IMR-90 (cell line): ENCODE data around the gene ODAD2. TPM values are rescaled to one million over a fixed set of nuclear protein-coding genes. Genes with fewer than 3 reads are reported as not detected.

Source experiments
- ATAC-seq: fragments of 200-7000 bp; cut with Tn5 transposase; 2 replicates; pipeline ENCODE4 v1.9.1; 2020; ENCODE audit warnings: low read depth, mild to moderate bottlenecking, moderate library complexity
- BruUV-seq: library from RNA; stranded (reverse); fragments of 400-500 nt; replicated peaks from 2 replicates; lab custom pipeline; 2021; lab: Mats Ljungman, UMichigan
- CTCF ChIA-PET: fragments of 300-600 bp; formaldehyde crosslinking; extraction: SDS; loops from one replicate; lab custom pipeline; 2021; ENCODE audit warnings: antibody characterized with exemption; lab: Yijun Ruan, JAX
- POLR2A ChIA-PET: fragments of 300-600 bp; sonication (Branson Sonifier 250); formaldehyde crosslinking; loops from one replicate; lab custom pipeline; 2022; ENCODE audit warnings: antibody characterized with exemption; ENCODE audit not compliant: unreplicated experiment; lab: Charles Lee
- DNase-seq: peaks from one replicate; pipeline ENCODE4 v3.0.0; 2013
- H2AFZ ChIP-seq: replicated peaks from 2 replicates; pipeline ENCODE3; 2013; ENCODE audit warnings: low read length, mild to moderate bottlenecking; ENCODE audit not compliant: poor library complexity
- H2AK5ac ChIP-seq: 2 replicates; pipeline ENCODE4 v1.6.1; 2013; ENCODE audit warnings: low read depth, low read length, inconsistent platforms
- H2AK9ac ChIP-seq: replicated peaks from 2 replicates; pipeline ENCODE3; 2013; ENCODE audit warnings: mild to moderate bottlenecking, low read depth, low read length, moderate library complexity; ENCODE audit not compliant: poor library complexity
- H2BK120ac ChIP-seq: 2 replicates; pipeline ENCODE4 v1.6.1; 2013; ENCODE audit warnings: low read depth, low read length, inconsistent platforms
- H2BK15ac ChIP-seq: 3 replicates; pipeline ENCODE4 v1.6.1; 2013; ENCODE audit warnings: low read depth, low read length, inconsistent platforms
- H2BK20ac ChIP-seq: 2 replicates; pipeline ENCODE4 v1.6.1; 2013; ENCODE audit warnings: low read depth, mild to moderate bottlenecking, inconsistent platforms, low read length, moderate library complexity
- H2BK5ac ChIP-seq: 2 replicates; pipeline ENCODE4 v1.6.1; 2013; ENCODE audit warnings: mild to moderate bottlenecking, low read depth, low read length, inconsistent platforms; ENCODE audit not compliant: poor library complexity, severe bottlenecking
- H3K14ac ChIP-seq: replicated peaks from 2 replicates; pipeline ENCODE4 v1.6.1; 2013; ENCODE audit warnings: low read depth, low read length, inconsistent platforms
- H3K18ac ChIP-seq: 2 replicates; pipeline ENCODE4 v1.6.1; 2013; ENCODE audit warnings: low read depth, low read length, control low read depth
- H3K23ac ChIP-seq: 2 replicates; pipeline ENCODE4 v1.6.1; 2013; ENCODE audit warnings: low read depth, low read length, inconsistent platforms
- H3K27ac ChIP-seq: 2 replicates; pipeline ENCODE4 v1.5.1; 2013; ENCODE audit warnings: mild to moderate bottlenecking, control low read depth, low read length; ENCODE audit not compliant: insufficient read depth
- H3K27me3 ChIP-seq: 2 replicates; pipeline ENCODE4 v1.6.1; 2013; ENCODE audit warnings: low read length; ENCODE audit not compliant: control insufficient read depth, insufficient read depth
- H3K36me3 ChIP-seq: 2 replicates; pipeline ENCODE4 v1.6.1; 2013; ENCODE audit warnings: low read length, mixed read lengths; ENCODE audit not compliant: control insufficient read depth, insufficient read depth
- H3K4ac ChIP-seq: 2 replicates; pipeline ENCODE4 v1.6.1; 2013; ENCODE audit warnings: low read depth, low read length, inconsistent platforms
- H3K4me1 ChIP-seq: 2 replicates; pipeline ENCODE4 v1.6.1; 2013; ENCODE audit warnings: low read length, mixed read lengths; ENCODE audit not compliant: control insufficient read depth, insufficient read depth
- H3K4me2 ChIP-seq: 2 replicates; pipeline ENCODE4 v1.6.1; 2013; ENCODE audit warnings: low read depth, mild to moderate bottlenecking, control low read depth, low read length, moderate library complexity
- H3K4me3 ChIP-seq: 2 replicates; pipeline ENCODE4 v1.5.1; 2013; ENCODE audit warnings: low read depth, mild to moderate bottlenecking, control low read depth, low read length, moderate library complexity; ENCODE audit not compliant: insufficient read depth
- H3K56ac ChIP-seq: 2 replicates; pipeline ENCODE4 v1.6.1; 2013; ENCODE audit warnings: low read length, inconsistent platforms; ENCODE audit not compliant: insufficient read depth; ENCODE audit errors: extremely low read depth
- H3K79me1 ChIP-seq, 2 experiments: 2 replicates each; pipeline ENCODE4 v1.6.1; 2013; ENCODE audit warnings: low read length in 2 of 2, inconsistent platforms in 1 of 2, low read depth in 1 of 2
- H3K9ac ChIP-seq: 2 replicates; pipeline ENCODE4 v1.6.1; 2013; ENCODE audit warnings: low read depth, low read length, control low read depth
- H3K9me1 ChIP-seq: 2 replicates; pipeline ENCODE4 v1.6.1; 2013; ENCODE audit warnings: low read length, inconsistent platforms; ENCODE audit not compliant: insufficient read depth
- H3K9me3 ChIP-seq: 2 replicates; pipeline ENCODE4 v1.6.1; 2013; ENCODE audit warnings: low read length; ENCODE audit not compliant: control insufficient read depth, insufficient read depth
- H4K20me1 ChIP-seq: 2 replicates; pipeline ENCODE4 v1.6.1; 2013; ENCODE audit warnings: low read length, inconsistent platforms; ENCODE audit not compliant: insufficient read depth
- H4K5ac ChIP-seq: 2 replicates; pipeline ENCODE4 v1.6.1; 2013; ENCODE audit warnings: mild to moderate bottlenecking, low read depth, low read length, control low read depth
- H4K8ac ChIP-seq, 2 experiments: 2 replicates each; pipeline ENCODE4 v1.6.1; 2013; ENCODE audit warnings: low read depth in 2 of 2, low read length in 2 of 2, control low read depth in 1 of 2, inconsistent platforms in 1 of 2
- H4K91ac ChIP-seq: 2 replicates; pipeline ENCODE4 v1.6.1; 2013; ENCODE audit warnings: low read depth, low read length, inconsistent platforms; ENCODE audit not compliant: insufficient read depth
- BHLHE40 ChIP-seq: fragments of 150-350 bp; IDR thresholded peaks from 2 replicates; pipeline ENCODE4 v1.6.1; 2016; ENCODE audit warnings: mild to moderate bottlenecking, low read depth, low read length
- CHD1 ChIP-seq: IDR thresholded peaks from 2 replicates; pipeline ENCODE4 v1.6.1; 2012; ENCODE audit warnings: low read depth, low read length, improper control_type of control experiment
- FOS ChIP-seq: fragments of 150-350 bp; IDR thresholded peaks from 2 replicates; pipeline ENCODE4 v1.6.1; 2016; ENCODE audit warnings: low read depth, low read length
- MAFK ChIP-seq: IDR thresholded peaks from 2 replicates; pipeline ENCODE4 v1.6.1; 2012; ENCODE audit warnings: low read depth, low read length, improper control_type of control experiment
- MAZ ChIP-seq: IDR thresholded peaks from 2 replicates; pipeline ENCODE4 v1.6.1; 2012; ENCODE audit warnings: low read depth, mild to moderate bottlenecking, low read length, improper control_type of control experiment, moderate library complexity, borderline replicate concordance
- MXI1 ChIP-seq: IDR thresholded peaks from 2 replicates; pipeline ENCODE4 v1.6.1; 2012; ENCODE audit warnings: low read depth, mild to moderate bottlenecking, low read length, moderate library complexity, borderline replicate concordance
- NFE2L2 ChIP-seq: fragments of 150-350 bp; IDR thresholded peaks from 2 replicates; pipeline ENCODE4 v1.6.1; 2016; ENCODE audit warnings: low read depth, mild to moderate bottlenecking, low read length
- POLR2A ChIP-seq: IDR thresholded peaks from 2 replicates; pipeline ENCODE4 v1.6.1; 2012; ENCODE audit warnings: mild to moderate bottlenecking, low read depth, low read length
- RAD21 ChIP-seq: IDR thresholded peaks from 2 replicates; pipeline ENCODE4 v1.6.1; 2012; ENCODE audit warnings: low read length, improper control_type of control experiment
- RCOR1 ChIP-seq: IDR thresholded peaks from 2 replicates; pipeline ENCODE4 v1.6.1; 2012; ENCODE audit warnings: mild to moderate bottlenecking, low read length, improper control_type of control experiment; ENCODE audit not compliant: insufficient replicate concordance
- SMC3 ChIP-seq: fragments of 150-350 bp; IDR thresholded peaks from 2 replicates; pipeline ENCODE4 v1.6.1; 2016; ENCODE audit warnings: low read depth, mild to moderate bottlenecking, antibody characterized with exemption, low read length, moderate library complexity
- WGBS, 2 experiments: methylation state at CpG; one replicate each; pipeline versions ENCODE4 v1.1.5 to v1.1.7; 2013; ENCODE audit warnings: missing lambda C conversion rate in 2 of 2; ENCODE audit not compliant: insufficient read length in 1 of 2; ENCODE audit errors: extremely low coverage in 2 of 2; 5-methylcytosine and 5-hydroxymethylcytosine counted together
- dilution Hi-C: fragments of 300-500 bp; cut with HindIII; formaldehyde crosslinking; loops from one replicate; pipeline ENCODE4 v1.14.3; 2018; ENCODE audit warnings: low sequenced_read_pairs; ENCODE audit not compliant: unreplicated experiment
- in situ Hi-C: fragments of 300-500 bp; cut with MboI; formaldehyde crosslinking; loops from 3 replicates; pipeline ENCODE4 v1.14.3; 2019; ENCODE audit warnings: low sequenced_read_pairs, inconsistent platforms, mixed read lengths
- intact Hi-C: fragments of 100-400 bp; cut with micrococcal nuclease; formaldehyde crosslinking; loops from 2 replicates; pipeline ENCODE4 v1.10.0; 2022
- polyA plus RNA-seq, 3 experiments: library from polyadenylated mRNA; depleted of rRNA; stranded (reverse); fragments of >200 nt; gene quantifications; 2 replicates each; pipeline ENCODE4 v1.2.3, GENCODE V29; 2012; ENCODE audit warnings: low replicate concordance in 1 of 3
- total RNA-seq: library from RNA; depleted of rRNA; stranded (reverse); fragments of >200 nt; gene quantifications from 2 replicates; pipeline ENCODE4 v1.2.3, GENCODE V29; 2012
- TF ChIP-seq, protein P1 (sequence below): fragments of 150-350 bp; IDR thresholded peaks from 2 replicates; pipeline ENCODE4 v1.6.1; 2017; ENCODE audit warnings: mild to moderate bottlenecking, antibody characterized with exemption, low read length, low read depth
- TF ChIP-seq, protein P2 (sequence below): conservative IDR thresholded peaks from 2 replicates; pipeline ENCODE4 v1.5.1; 2012; ENCODE audit warnings: mild to moderate bottlenecking, low read depth, low read length, improper control_type of control experiment
- TF ChIP-seq, protein P3 (sequence below): fragments of 150-350 bp; IDR thresholded peaks from 2 replicates; pipeline ENCODE4 v1.6.1; 2016; ENCODE audit warnings: low read depth, mild to moderate bottlenecking, low read length, moderate library complexity, borderline replicate concordance

The ODAD2 gene
- total and polyA plus RNA-seq, 2 of the 4 experiments (the other 2 are of a cell fraction), result 0.53 to 0.72 TPM

DNA sequence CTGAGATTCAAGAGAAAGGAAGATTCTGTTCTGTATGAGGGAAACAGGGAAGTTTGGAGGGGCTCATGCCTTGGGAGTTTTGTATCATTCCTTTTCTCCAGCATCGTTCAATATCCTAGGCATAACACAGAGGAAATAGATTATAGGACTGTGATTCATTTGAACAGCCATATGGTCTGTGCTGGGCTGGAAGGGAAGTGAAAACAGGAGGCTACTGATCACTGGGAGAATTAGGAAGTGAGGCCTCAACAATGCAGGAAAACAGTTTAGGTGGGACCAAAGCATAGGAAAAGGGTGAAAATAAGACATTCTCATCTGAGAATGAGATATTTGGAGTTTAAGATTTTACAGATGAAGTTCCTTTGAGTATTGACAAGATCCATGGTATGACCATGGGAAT is 182.6 kb downstream of the ODAD2 start:
- peaks cover 2% of the 10 kb centered on the region; the same call in 1 of the 2 replicates for H3K4me1 ChIP-seq
- no peak overlapping the region for H3K27ac ChIP-seq
- DNase-seq (no peak), ATAC-seq (no peak)
- no TSS peak for BruUV-seq
- H3K9me3 ChIP-seq, result no peaks in the 10 kb centered on the region
- intact Hi-C loops, result no loop called here
- WGBS, 2 experiments, result no CpG with 5 or more reads among the region's 1 CpG
- no peak overlapping the region for H2BK5ac ChIP-seq
- H3K18ac ChIP-seq, result no peak overlapping the region
- POLR2A ChIA-PET, result no interaction called here
- no peaks in the 10 kb centered on the region for H4K20me1 ChIP-seq
- H3K4me2 ChIP-seq, result no peak overlapping the region
- H3K79me1 ChIP-seq, result no peaks in the 10 kb centered on the region
- H3K9me1 ChIP-seq, result no peaks in the 10 kb centered on the region
- H3K23ac ChIP-seq, result no peak overlapping the region
- H3K4ac ChIP-seq, result no peak overlapping the region
- H2AK9ac ChIP-seq, result no peak overlapping the region
- no peaks in the 10 kb centered on the region for H3K36me3 ChIP-seq
- H2BK15ac ChIP-seq, result no peak overlapping the region
- no peak overlapping the region for H4K5ac ChIP-seq
- no peak overlapping the region for H3K56ac ChIP-seq
- no peak overlapping the region for H4K8ac ChIP-seq
- no peak overlapping the region for H4K91ac ChIP-seq
- H2BK20ac ChIP-seq, result no peak overlapping the region
- CTCF ChIA-PET, result interaction anchor here (0.8 kb wide), 1 partner anchor 399 kb away, joined by 3 read pairs; no protein-coding TSS in a partner anchor
- dilution Hi-C loops, result no loop called here
- TF ChIP-seq MAZ, result no peak
- no peak for TF ChIP-seq BHLHE40
- TF ChIP-seq MAFK, result no peak
- TF ChIP-seq, protein P1, sequence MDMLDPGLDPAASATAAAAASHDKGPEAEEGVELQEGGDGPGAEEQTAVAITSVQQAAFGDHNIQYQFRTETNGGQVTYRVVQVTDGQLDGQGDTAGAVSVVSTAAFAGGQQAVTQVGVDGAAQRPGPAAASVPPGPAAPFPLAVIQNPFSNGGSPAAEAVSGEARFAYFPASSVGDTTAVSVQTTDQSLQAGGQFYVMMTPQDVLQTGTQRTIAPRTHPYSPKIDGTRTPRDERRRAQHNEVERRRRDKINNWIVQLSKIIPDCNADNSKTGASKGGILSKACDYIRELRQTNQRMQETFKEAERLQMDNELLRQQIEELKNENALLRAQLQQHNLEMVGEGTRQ, result no peak
- TF ChIP-seq, protein P2, sequence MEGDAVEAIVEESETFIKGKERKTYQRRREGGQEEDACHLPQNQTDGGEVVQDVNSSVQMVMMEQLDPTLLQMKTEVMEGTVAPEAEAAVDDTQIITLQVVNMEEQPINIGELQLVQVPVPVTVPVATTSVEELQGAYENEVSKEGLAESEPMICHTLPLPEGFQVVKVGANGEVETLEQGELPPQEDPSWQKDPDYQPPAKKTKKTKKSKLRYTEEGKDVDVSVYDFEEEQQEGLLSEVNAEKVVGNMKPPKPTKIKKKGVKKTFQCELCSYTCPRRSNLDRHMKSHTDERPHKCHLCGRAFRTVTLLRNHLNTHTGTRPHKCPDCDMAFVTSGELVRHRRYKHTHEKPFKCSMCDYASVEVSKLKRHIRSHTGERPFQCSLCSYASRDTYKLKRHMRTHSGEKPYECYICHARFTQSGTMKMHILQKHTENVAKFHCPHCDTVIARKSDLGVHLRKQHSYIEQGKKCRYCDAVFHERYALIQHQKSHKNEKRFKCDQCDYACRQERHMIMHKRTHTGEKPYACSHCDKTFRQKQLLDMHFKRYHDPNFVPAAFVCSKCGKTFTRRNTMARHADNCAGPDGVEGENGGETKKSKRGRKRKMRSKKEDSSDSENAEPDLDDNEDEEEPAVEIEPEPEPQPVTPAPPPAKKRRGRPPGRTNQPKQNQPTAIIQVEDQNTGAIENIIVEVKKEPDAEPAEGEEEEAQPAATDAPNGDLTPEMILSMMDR, result no peak
- no peak for TF ChIP-seq RCOR1
- TF ChIP-seq FOS, result no peak
- no peak for TF ChIP-seq NFE2L2
- no peak for TF ChIP-seq CHD1
- no peak for TF ChIP-seq MXI1
- no peak for TF ChIP-seq POLR2A
- TF ChIP-seq, protein P3, sequence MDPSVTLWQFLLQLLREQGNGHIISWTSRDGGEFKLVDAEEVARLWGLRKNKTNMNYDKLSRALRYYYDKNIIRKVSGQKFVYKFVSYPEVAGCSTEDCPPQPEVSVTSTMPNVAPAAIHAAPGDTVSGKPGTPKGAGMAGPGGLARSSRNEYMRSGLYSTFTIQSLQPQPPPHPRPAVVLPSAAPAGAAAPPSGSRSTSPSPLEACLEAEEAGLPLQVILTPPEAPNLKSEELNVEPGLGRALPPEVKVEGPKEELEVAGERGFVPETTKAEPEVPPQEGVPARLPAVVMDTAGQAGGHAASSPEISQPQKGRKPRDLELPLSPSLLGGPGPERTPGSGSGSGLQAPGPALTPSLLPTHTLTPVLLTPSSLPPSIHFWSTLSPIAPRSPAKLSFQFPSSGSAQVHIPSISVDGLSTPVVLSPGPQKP, result no peak
- no peak for TF ChIP-seq RAD21
- TF ChIP-seq SMC3, result no peak
- no peak overlapping the region for H2AFZ ChIP-seq
- no peak overlapping the region for H2BK120ac ChIP-seq
- no peak overlapping the region for H3K14ac ChIP-seq
- H3K27me3 ChIP-seq, result no peaks in the 10 kb centered on the region
- H3K4me3 ChIP-seq, result no peak overlapping the region
- H2AK5ac ChIP-seq, result no peak overlapping the region
- no peak overlapping the region for H3K9ac ChIP-seq
- in situ Hi-C loops, result no loop called here
